ENCODE measurements around the gene HHLA2.

HHLA2 gene

GRCh38 chr3:108289159-108289558, 7.2 kb upstream of the HHLA2 start:
- DNase-seq (ENCODE audit: low read depth), result no peak
- H3K4me3 ChIP-seq (replicated peaks; ENCODE audit: low read depth, low read length), result no peak overlapping the region
- TF ChIP-seq CTCF (IDR thresholded peaks at IDR 0.05; ENCODE audit: low read length, missing control alignments), result no peak

- no peak overlapping the region for H3K4me3 ChIP-seq (replicated peaks; ENCODE audit: low read depth, low read length)
- DNase-seq (ENCODE audit: low read depth), result no peak
- no peak for TF ChIP-seq CTCF (IDR thresholded peaks at IDR 0.05; ENCODE audit: low read length, missing control alignments)
These were observed 3.9 kb upstream of the HHLA2 start for GRCh38 chr3:108292450-108292849.

GRCh38 chr3:108292905-108293328, 3.4 kb upstream of the HHLA2 start:
- no peak for DNase-seq (ENCODE audit: low read depth)
- no peak overlapping the region for H3K4me3 ChIP-seq (replicated peaks; ENCODE audit: low read depth, low read length)
- no peak for TF ChIP-seq CTCF (IDR thresholded peaks at IDR 0.05; ENCODE audit: low read length, missing control alignments)

GRCh38 chr3:108293858-108294257, 2.5 kb upstream of the HHLA2 start:
- no peak for DNase-seq (ENCODE audit: low read depth)
- TF ChIP-seq CTCF (IDR thresholded peaks at IDR 0.05; ENCODE audit: low read length, missing control alignments), result no peak
- H3K4me3 ChIP-seq (replicated peaks; ENCODE audit: low read depth, low read length), result no peak overlapping the region

GRCh38 chr3:108295421-108296175, 750 bp upstream of the HHLA2 start:
- no peak for DNase-seq (ENCODE audit: low read depth)
- no peak overlapping the region for H3K4me3 ChIP-seq (replicated peaks; ENCODE audit: low read depth, low read length)
- TF ChIP-seq CTCF (IDR thresholded peaks at IDR 0.05; ENCODE audit: low read length, missing control alignments), result no peak

- no peak for DNase-seq (ENCODE audit: low read depth)
- no peak for TF ChIP-seq CTCF (IDR thresholded peaks at IDR 0.05; ENCODE audit: low read length, missing control alignments)
- H3K4me3 ChIP-seq (replicated peaks; ENCODE audit: low read depth, low read length), result no peak overlapping the region
These were observed 1.3 kb downstream of the HHLA2 start for GRCh38 chr3:108297647-108298046.

- no peak overlapping the region for H3K4me3 ChIP-seq (replicated peaks; ENCODE audit: low read depth, low read length)
- no peak for DNase-seq (ENCODE audit: low read depth)
- TF ChIP-seq CTCF (IDR thresholded peaks at IDR 0.05; ENCODE audit: low read length, missing control alignments), result no peak
These were observed 1.7 kb downstream of the HHLA2 start for GRCh38 chr3:108298056-108298455.
